SH-SY5Y (cell line): Measurements from ENCODE around the gene SYTL2.

Experiments
- GATA2 ChIP-seq: IDR thresholded peaks from 2 replicates; pipeline ENCODE4 v1.6.1; 2011; ENCODE audit warnings: mild to moderate bottlenecking, low read depth, low read length
- GATA3 ChIP-seq: IDR thresholded peaks from 2 replicates; pipeline ENCODE4 v1.6.1; 2011; ENCODE audit warnings: low read depth, mild to moderate bottlenecking, low read length, moderate library complexity

GRCh38 chr11:85698195-85698594 is 112.7 kb downstream of the SYTL2 start:
- TF ChIP-seq GATA2 (no peak), GATA3 (no peak)
